Breast epithelium (tissue), 3 donors: ENCODE data around the gene PPFIA4.

Experiments used
- CTCF ChIP-seq, 3 donors: fragments of 450-650 bp; IDR thresholded peaks; one replicate each; pipeline ENCODE4 v1.5.1; 2016 to 2017; ENCODE audit warnings: antibody characterized with exemption in 3 of 3, mild to moderate bottlenecking in 3 of 3, moderate library complexity in 3 of 3
- POLR2A ChIP-seq: fragments of 450-650 bp; IDR thresholded peaks from one replicate; pipeline ENCODE4 v1.6.1; 2016; ENCODE audit warnings: antibody characterized with exemption, mild to moderate bottlenecking, moderate library complexity
- POLR2AphosphoS5 ChIP-seq, 3 donors: sonication (generic); formaldehyde crosslinking; IDR thresholded peaks; one replicate each; pipeline ENCODE4 v1.6.1; 2017; ENCODE audit warnings: antibody characterized with exemption in 3 of 3

DNA sequence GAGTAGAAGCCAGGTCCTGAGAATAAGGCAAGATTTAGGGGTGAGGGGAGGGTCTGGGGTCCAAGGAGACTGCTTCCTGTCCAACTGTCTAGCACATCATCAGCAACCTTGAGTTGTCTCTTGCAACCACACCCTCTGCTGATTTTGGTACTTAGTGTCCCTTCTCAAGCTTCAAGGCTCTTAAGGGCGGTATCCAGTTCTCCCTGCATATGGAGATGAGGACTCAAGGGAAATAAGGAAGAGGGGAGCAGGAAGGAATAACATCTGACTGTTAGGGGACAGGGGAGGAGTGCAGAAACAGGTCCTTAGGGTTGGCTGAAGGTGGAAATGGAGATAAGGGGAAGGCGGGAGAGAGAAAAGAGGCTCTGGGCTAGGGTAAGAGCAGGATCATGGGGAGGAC lies 47.2 kb downstream of the PPFIA4 start:
- TF ChIP-seq POLR2AphosphoS5 (IDR thresholded peaks at IDR 0.05): no peak
- no peak for TF ChIP-seq CTCF (IDR thresholded peaks at IDR 0.05)
- TF ChIP-seq POLR2A: no peak
